ENCODE data around the gene TSHR.

GRCh38 chr14:81067156-81067555, 111.7 kb downstream of the TSHR start:
- no peak for TF ChIP-seq FOXM1 (IDR thresholded peaks at IDR 0.05; ENCODE audit: borderline replicate concordance, low read depth)
- no peak for TF ChIP-seq REST (IDR thresholded peaks at IDR 0.05; ENCODE audit: low read depth)
- no peak for TF ChIP-seq TEAD4 (IDR thresholded peaks at IDR 0.05)
- no peak for TF ChIP-seq MAX (IDR thresholded peaks at IDR 0.05)
- TF ChIP-seq YY1 (IDR thresholded peaks at IDR 0.05; ENCODE audit: low read depth): no peak
- TF ChIP-seq TCF12 (IDR thresholded peaks at IDR 0.05; ENCODE audit: low read depth): no peak
- no peak for TF ChIP-seq TAF1 (IDR thresholded peaks at IDR 0.05; ENCODE audit: low read depth)
- no peak for TF ChIP-seq EP300 (IDR thresholded peaks at IDR 0.05; ENCODE audit: borderline replicate concordance)
- no peak for TF ChIP-seq ZBTB7A (IDR thresholded peaks at IDR 0.05; ENCODE audit: low read depth)
- TF ChIP-seq RAD21 (IDR thresholded peaks at IDR 0.05; ENCODE audit: low read depth): no peak
- TF ChIP-seq EGR1 (IDR thresholded peaks at IDR 0.05): no peak

Measured in Ishikawa (cell line).